Adrenal gland (tissue), 12 donors: ENCODE data around the gene DHRS4L2. TPM values are rescaled to one million over a fixed set of nuclear protein-coding genes. Genes with fewer than 3 reads are reported as not detected.
"Not testable (repeated sequence)": the region's sequence is repeated elsewhere in the genome, so short reads cannot be mapped to it uniquely, and the experiment has no call there.

Experiments
- DNase-seq, 7 donors: peaks; one replicate each; pipeline ENCODE4 v3.0.0-alpha.2; 2019 to 2020
- H3K27ac ChIP-seq, 5 donors: fragments of 200-600 bp; sonication (generic) in 4 of 5; 1 replicate in 3 of 5; 2 replicates in 2 of 5; pipeline versions ENCODE4 v1.5.1 to v1.8.0; 2016 to 2020; ENCODE audit warnings: mild to moderate bottlenecking in 1 of 5
- H3K27me3 ChIP-seq: fragments of 200-600 bp; 2 replicates; pipeline ENCODE4 v1.8.0; 2021
- H3K36me3 ChIP-seq, 2 donors: fragments of 200-600 bp; replicated peaks in 1 of 2; 1 replicate in 1 of 2; 2 replicates in 1 of 2; pipeline versions ENCODE4 v1.5.1 to v1.8.0; 2018 to 2022
- H3K4me1 ChIP-seq, 2 donors: fragments of 200-600 bp; replicated peaks in 1 of 2; 1 replicate in 1 of 2; 2 replicates in 1 of 2; pipeline versions ENCODE4 v1.5.1 to v1.8.0; 2018 to 2021
- H3K4me3 ChIP-seq, 4 donors: fragments of 200-600 bp; sonication (generic) in 3 of 4; one replicate each; pipeline ENCODE4 v1.5.1; 2016 to 2018
- H3K9me3 ChIP-seq, 3 donors: fragments of 200-600 bp; sonication (generic) in 1 of 3; replicated peaks in 1 of 3; 1 replicate in 2 of 3; 2 replicates in 1 of 3; pipeline versions ENCODE4 v1.5.1 to v1.8.0; 2016 to 2021
- POLR2A ChIP-seq, 2 donors: fragments of 450-650 bp; IDR thresholded peaks; one replicate each; pipeline ENCODE4 v1.6.1; 2017; ENCODE audit warnings: antibody characterized with exemption in 2 of 2, mild to moderate bottlenecking in 2 of 2, moderate library complexity in 1 of 2
- WGBS, 4 donors: extraction: QIAGEN DNeasy Blood & Tissue Kit in 2 of 4; methylation state at CpG; one replicate each; pipeline versions ENCODE4 v1.1.5 to v1.1.7; 2013 to 2017; 5-methylcytosine and 5-hydroxymethylcytosine counted together
- intact Hi-C, 2 donors: fragments of 100-400 bp; cut with DNase I; formaldehyde crosslinking; loops; one replicate each; pipeline versions ENCODE4 v1.14.1 to v1.15.0; 2022 to 2023
- polyA plus RNA-seq, 3 donors: library from polyadenylated mRNA; stranded (reverse); fragments of 200-250 nt in 2 of 3; fragments of 350-450 nt in 1 of 3; fragmentation: Illumina TruSeq in 1 of 3; extraction: RNeasy Lipid Tissue Mini Kit (QIAGEN cat#74804) in 1 of 3; gene quantifications; one replicate each; pipeline ENCODE4 v1.2.3, GENCODE V29; 2013 to 2014
- total RNA-seq, 9 donors: library from RNA; depleted of rRNA in 4 of 9; stranded (reverse); fragments of >200 nt in 4 of 9; fragments of 120-200 nt in 1 of 9; fragmentation: NEBNext Ultra II Directional in 1 of 9; extraction: Animal tissue kit (Norgen Biotek cat#: 25700) in 1 of 9; gene quantifications; one replicate each; pipeline versions ENCODE4 v1.1.0 to v1.2.4, GENCODE V29; 2013 to 2023
- TF ChIP-seq, protein P1 (sequence below), 6 experiments: fragments of 450-650 bp in 4 of 6; fragments of 200-600 bp in 2 of 6; sonication (generic) in 1 of 6; IDR thresholded peaks; 1 replicate in 5 of 6; 2 replicates in 1 of 6; pipeline versions ENCODE4 v1.5.1 to v1.8.0; 2016 to 2021; ENCODE audit warnings: antibody characterized with exemption in 6 of 6, mild to moderate bottlenecking in 2 of 6, moderate library complexity in 1 of 6
- donor health status: healthy with polysubstance abuse.
- donor health status: Bipolar disorder and iron deficiency.
- donor health status: DM: yes; HTN: yes; CAD: no.
- donor health status: DM: no; HTN: no; CAD: no.
- donor health status: DM: no; HTN: no; CAD: no.
- donor health status: DM: yes; HTN: yes; CAD: no.

DHRS4L2 gene
- total and polyA plus RNA-seq, 12 donors, result 14.8 to 56.4 (median 37.3) TPM

GRCh38 chr14:24035769-24036168 is 47.0 kb downstream of the DHRS4L2 start:
- Histone ChIP-seq H3K27ac (peak overlapping the region in 4 of 5 donors; percentile 69 to 93 (median 83)), H3K4me3 (peak overlapping the region in 1 of 4 donors; percentile 61)
- H3K36me3 ChIP-seq, intact Hi-C loops, H3K9me3 ChIP-seq, H3K27me3 ChIP-seq, H3K4me1 ChIP-seq: not testable (repeated sequence)
- 29 to 52% (median 41%) methylated on average over 2 to 3 of the region's 4 CpGs for WGBS, 4 donors
- TF ChIP-seq, protein P1, sequence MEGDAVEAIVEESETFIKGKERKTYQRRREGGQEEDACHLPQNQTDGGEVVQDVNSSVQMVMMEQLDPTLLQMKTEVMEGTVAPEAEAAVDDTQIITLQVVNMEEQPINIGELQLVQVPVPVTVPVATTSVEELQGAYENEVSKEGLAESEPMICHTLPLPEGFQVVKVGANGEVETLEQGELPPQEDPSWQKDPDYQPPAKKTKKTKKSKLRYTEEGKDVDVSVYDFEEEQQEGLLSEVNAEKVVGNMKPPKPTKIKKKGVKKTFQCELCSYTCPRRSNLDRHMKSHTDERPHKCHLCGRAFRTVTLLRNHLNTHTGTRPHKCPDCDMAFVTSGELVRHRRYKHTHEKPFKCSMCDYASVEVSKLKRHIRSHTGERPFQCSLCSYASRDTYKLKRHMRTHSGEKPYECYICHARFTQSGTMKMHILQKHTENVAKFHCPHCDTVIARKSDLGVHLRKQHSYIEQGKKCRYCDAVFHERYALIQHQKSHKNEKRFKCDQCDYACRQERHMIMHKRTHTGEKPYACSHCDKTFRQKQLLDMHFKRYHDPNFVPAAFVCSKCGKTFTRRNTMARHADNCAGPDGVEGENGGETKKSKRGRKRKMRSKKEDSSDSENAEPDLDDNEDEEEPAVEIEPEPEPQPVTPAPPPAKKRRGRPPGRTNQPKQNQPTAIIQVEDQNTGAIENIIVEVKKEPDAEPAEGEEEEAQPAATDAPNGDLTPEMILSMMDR (IDR thresholded peaks at IDR 0.05), result peak in 1 of 6 experiments; percentile 12
- peak in 1 of 7 donors; percentile 13 for DNase-seq

GRCh38 chr14:24036169-24036962 is 47.6 kb downstream of the DHRS4L2 start:
- Histone ChIP-seq H3K4me1 (no peaks in the 10 kb centered on the region), H3K9me3 (no peaks in the 10 kb centered on the region), H3K27ac (peak overlapping the region; percentile 37 to 93 (median 73)), H3K4me3 (peak overlapping the region in 2 of 4 donors; percentile 30 to 61), H3K27me3 (no peaks in the 10 kb centered on the region), H3K36me3 (no peaks in the 10 kb centered on the region)
- peak; percentile 75 to 92 (median 83) for DNase-seq
- 0% methylated on average over 18 to 50 of the region's 50 CpGs for WGBS, 4 donors
- TF ChIP-seq POLR2A (IDR thresholded peaks at IDR 0.05), result peak in 1 of 2 donors; percentile 47
- TF ChIP-seq, protein P1 (IDR thresholded peaks at IDR 0.05), result peak; percentile 46 to 89 (median 73)
- intact Hi-C loops, result no loop called here

- DNase-seq, H3K27me3 ChIP-seq, H3K4me1 ChIP-seq, H3K9me3 ChIP-seq, intact Hi-C loops, H3K36me3 ChIP-seq: not testable (repeated sequence)
- Histone ChIP-seq H3K4me3 (peak overlapping the region in 1 of 4 donors; percentile 61), H3K27ac (peak overlapping the region in 4 of 5 donors; percentile 69 to 93 (median 83))
- 37 to 43% (median 41%) methylated on average over 10 of the region's 10 CpGs for WGBS, 4 donors
These were observed 48.4 kb downstream of the DHRS4L2 start for GRCh38 chr14:24036963-24037657.

DNA sequence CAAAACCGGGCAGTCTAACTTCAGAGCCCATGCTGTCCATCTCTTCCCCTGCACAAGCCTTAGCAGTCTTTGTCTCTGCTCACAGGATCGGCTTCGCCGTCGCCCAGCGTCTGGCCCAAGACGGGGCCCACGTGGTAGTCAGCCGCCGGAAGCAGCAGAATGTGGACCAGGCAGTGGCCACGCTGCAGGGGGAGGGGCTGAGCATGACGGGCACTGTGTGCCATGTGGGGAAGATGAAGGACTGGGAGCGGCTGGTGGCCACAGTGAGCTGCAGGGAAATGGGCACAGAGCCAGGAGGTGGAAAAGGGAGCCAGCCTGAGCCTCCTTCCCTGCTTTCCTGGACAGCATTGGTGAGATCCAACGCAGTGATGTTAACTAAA is 48.9 kb downstream of the DHRS4L2 start:
- Histone ChIP-seq H3K9me3 (no peaks in the 10 kb centered on the region), H3K4me1 (no peaks in the 10 kb centered on the region), H3K27me3 (no peaks in the 10 kb centered on the region), H3K4me3 (no peak overlapping the region), H3K27ac (no peak overlapping the region), H3K36me3 (no peaks in the 10 kb centered on the region)
- intact Hi-C loops, result no loop called here
- peak in 3 of 7 donors; percentile 18 to 56 (median 38) for DNase-seq
- TF ChIP-seq, protein P1 (IDR thresholded peaks at IDR 0.05), result no peak
- TF ChIP-seq POLR2A (IDR thresholded peaks at IDR 0.05), result no peak
- 68 to 79% (median 72%) methylated on average over 14 of the region's 14 CpGs for WGBS, 4 donors
